CD4-positive, alpha-beta T cell treated with Interleukin-12 subunit alpha and Interleukin-12 subunit beta, for 1 hour (primary cell): ENCODE data around the gene MUC6.
"Not testable (repeated sequence)": the region's sequence is repeated elsewhere in the genome, so short reads cannot be mapped to it uniquely, and the experiment has no call there.

Experiments
- DNase-seq: peaks from one replicate; pipeline ENCODE4 v3.0.0-alpha.2; 2020

MUC6 gene

GRCh38 chr11:984546-984945 is 52.0 kb downstream of the MUC6 start:
- no peak for DNase-seq

DNA sequence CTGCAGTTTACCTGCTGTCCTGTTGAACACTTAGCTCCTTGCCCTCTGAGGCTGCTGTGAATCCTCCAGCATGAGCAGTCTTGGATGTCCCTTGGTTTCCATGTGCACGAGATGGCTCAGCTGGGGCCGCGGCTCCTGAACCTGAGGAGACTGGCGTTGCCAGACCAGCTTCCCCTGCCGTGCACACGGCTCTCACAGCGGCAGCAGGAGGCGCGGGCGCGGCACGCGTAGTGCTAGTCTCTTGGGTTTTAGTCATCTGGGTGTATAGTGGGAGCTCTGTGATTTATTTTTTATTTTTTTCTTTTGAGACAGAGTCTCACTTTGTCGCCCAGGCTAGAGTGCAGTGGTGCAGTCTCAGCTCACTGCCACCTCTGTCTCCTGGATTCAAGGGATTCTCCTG is 54.8 kb downstream of the MUC6 start:
- DNase-seq: no peak

- DNase-seq: no peak
Observed at GRCh38 chr11:980438-981357, 55.8 kb downstream of the MUC6 start.

DNA sequence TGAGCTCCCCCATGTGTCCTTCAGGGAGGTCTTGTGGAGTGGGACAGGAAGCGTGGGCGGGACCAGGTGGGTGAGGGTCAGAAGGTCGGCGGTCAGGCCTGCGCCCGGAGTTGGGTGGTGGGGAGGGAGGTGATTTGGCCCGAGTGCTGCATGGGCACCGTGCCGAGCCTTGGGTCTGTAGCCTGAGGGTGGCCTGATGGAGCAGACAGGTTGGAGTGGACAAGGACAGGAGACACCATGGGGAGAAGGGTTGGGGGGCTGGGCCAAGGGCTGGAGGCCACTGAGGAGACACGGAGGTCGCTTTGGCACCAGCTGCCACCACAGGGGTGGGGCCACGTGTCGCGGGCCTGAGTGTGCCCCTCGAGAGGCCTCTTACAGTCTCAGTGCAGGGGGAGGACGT is 57.7 kb downstream of the MUC6 start:
- DNase-seq: no peak

- DNase-seq: no peak
Observed at GRCh38 chr11:977830-978720, 58.4 kb downstream of the MUC6 start.

GRCh38 chr11:976431-977160 is 59.9 kb downstream of the MUC6 start:
- no peak for DNase-seq

GRCh38 chr11:975827-976226 is 60.7 kb downstream of the MUC6 start:
- no peak for DNase-seq

DNA sequence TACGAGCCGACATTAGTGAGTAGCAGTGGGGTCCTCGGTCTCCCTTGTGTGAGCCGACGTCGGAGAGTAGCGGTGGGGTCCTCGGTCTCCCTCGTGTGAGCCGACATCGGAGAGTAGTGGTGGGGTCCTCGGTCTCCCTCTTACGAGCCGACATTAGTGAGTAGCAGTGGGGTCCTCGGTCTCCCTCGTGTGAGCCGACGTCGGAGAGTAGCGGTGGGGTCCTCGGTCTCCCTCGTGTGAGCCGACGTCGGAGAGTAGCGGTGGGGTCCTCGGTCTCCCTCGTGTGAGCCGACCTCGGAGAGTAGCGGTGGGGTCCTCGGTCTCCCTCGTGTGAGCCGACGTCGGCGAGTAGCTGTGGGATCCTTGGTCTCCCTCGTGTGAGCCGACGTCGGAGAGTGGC is 61.1 kb downstream of the MUC6 start:
- DNase-seq: not testable (repeated sequence)

GRCh38 chr11:973237-973636 is 63.3 kb downstream of the MUC6 start:
- no peak for DNase-seq

DNA sequence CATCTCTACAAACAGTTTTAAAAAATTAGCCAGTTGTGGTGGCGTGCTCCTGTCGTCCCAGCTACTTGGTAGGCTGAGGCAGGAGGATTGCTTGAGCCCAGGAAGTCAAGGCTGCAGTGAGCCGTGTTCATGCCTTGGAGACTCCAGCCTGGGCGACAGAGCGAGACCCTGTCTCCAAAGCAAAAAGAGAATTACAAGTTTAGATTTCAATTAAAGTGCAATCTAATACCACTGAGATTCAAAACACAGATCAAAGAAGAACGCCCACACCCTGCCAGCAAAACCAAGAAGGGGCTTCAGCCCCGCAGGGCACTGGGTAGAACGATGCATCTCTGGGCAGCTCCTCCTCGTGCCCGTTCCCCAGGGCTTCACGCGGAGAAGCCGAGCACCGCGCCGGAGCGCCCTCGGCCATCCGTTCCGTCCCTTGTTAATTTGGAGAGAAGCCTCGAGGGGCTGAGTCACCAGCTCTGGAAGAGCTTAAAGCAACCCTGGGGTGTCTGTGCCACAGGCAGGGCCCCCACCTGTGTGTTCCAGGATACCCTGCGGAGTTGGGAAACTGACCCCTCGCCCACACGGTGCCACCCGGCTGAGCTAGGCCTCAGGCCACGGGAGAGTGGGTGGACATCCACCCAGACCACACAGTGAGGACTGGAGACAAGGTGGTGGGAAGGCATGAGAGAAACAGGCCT is 63.9 kb downstream of the MUC6 start:
- DNase-seq: no peak

DNA sequence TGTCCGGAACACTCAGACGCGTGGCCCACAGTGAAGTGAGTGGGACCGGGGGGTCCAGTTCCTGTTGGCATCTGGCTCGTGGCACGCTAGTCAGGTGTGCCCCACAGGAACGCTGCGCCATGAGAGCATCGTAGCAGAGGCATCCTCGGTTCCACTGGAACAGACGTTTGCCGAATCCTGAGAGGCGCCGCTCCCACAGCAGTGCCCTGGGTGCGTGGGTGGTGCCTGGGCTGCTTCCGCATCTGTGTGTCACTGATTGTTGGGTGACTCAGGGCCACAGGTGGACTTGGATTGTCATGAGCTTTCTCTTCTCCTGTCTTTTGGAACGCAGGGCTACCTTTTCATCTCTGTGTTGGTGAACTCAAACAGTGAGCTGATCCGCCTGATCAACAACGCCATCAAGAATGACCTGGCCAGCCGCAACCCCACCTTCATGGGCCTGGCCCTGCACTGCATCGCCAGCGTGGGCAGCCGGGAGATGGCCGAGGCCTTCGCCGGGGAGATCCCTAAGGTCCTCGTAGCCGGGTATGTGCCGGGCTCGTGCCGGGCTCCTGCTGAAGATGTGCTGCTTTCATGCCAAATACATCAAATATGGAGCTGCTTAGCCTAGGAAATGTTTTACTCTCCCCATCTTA is 64.7 kb downstream of the MUC6 start:
- DNase-seq: no peak

- no peak for DNase-seq
Observed at GRCh38 chr11:971092-971690, 65.3 kb downstream of the MUC6 start.

- DNase-seq: peak; percentile 26
Observed at GRCh38 chr11:970319-970871, 66.1 kb downstream of the MUC6 start.

DNA sequence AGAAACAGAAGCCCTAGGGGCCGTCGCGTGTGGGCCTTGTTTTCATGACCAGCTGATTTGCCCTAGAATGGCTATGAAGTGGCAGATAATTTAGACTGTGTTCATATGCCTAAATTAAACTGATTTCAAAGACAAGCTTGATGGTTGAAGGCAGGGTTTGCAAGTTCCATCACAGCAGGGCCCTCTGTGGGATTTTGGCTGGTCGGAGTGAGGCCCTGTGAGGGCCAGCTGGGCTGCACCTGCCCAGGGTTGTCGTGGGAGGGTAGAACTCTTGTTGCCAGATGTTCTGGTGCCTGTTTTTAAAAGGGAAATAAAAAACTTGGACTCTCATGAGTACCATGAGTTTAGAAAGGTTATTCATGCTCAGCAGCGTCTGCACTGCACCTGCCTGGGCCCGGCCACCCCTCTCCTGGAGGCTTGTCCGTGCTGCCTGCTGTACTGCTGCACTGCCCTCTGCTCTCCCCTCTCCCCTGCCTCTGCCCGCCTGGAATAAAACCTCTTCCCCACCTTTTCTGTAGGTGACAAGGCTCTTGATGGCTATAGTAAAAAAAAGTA is 66.8 kb downstream of the MUC6 start:
- no peak for DNase-seq

- no peak for DNase-seq
Observed at GRCh38 chr11:968822-969221, 67.7 kb downstream of the MUC6 start.

DNA sequence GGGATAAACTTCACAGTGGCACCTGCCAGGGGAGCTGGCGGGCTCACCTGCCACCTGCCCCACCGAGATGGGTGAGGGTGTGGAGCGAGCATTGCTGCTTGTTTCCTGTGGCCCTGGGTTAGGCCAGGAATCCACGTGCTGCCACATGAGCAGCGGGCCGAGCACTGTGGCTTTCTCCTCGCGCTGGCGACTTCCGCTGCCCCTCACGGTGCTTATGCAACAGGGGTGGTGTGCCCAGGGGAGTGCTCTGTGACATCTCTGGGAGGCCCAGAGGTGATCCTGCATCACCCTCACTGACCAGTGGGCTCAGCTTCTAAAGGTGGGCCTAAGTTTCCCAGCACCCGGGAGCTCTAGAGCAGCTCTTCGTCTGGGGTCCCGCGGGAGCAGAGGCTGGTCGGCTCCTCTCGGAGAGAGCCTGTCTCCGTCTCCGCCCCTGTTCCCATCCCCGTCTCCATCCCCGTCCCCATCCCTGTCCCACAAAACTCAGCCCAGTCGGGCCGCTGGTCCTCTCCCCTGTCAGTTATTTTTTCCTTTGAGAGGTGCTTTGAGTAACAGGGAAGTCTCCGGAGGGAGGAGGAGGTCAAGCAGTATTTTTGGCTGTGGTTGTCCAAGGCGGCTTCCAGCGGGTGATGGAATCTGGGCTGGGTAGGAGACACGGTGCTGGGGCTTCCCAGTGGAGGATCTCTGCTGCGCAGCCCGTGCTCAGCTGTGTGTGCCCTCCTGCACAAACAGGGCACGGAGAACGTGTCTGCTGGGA is 68.3 kb downstream of the MUC6 start:
- DNase-seq: no peak

DNA sequence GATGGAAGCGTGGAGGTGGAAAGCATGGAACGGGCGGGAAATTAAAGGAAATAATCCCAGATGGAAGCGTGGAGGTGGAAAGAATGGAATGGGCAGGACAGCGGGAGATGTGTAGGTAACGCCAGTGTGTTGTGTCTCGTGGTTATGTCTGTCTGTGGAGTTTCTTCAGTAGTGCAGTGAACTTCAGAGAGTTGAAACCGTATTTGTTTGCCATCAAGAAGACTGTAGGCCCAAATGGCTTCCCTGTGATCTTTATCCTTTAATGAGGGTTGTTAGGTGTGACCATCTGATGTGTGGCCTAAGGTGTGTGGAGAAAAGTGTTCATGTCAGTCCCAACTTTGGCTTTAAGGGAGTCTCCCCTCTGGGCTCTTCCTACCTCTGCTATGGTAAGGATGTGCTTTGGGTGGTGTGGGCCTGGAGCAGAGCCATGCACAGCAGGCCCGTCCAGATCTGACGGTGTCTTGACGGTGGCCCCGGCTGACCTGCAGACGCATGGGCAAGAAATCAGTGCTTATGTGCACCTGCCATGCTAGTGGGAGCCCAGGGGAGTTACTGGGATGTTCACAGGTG is 71.2 kb downstream of the MUC6 start:
- no peak for DNase-seq

DNA sequence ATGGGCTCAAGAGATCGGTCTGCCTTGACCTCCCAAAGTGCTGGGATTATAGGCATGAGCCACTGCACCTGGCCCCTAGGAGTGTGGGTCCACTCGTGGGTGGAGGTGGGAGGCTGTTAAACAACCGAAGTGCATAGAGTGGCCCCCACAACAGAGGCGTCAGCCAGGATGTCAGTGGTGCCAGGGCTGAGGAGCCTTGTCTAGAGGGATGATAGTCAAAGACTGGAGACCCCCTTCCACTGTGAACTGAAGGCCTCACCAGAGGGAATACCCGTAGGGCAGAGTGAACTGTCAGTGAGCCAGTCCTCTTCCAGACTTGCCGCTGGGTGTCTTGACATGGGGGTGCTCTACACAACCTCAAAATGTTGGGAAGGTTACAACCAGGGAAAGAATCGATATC is 72.7 kb downstream of the MUC6 start:
- DNase-seq: no peak
